Fibroblast of peridontal ligament (primary cell): Measurements from ENCODE around the gene IL16.

Experiments
- DNase-seq: peaks from one replicate; pipeline ENCODE4 v3.0.0-alpha.2; 2010; ENCODE audit errors: extremely low read depth

IL16 gene

GRCh38 chr15:81256916-81257315 is 60.2 kb downstream of the IL16 start:
- peak; percentile 87 for DNase-seq

DNA sequence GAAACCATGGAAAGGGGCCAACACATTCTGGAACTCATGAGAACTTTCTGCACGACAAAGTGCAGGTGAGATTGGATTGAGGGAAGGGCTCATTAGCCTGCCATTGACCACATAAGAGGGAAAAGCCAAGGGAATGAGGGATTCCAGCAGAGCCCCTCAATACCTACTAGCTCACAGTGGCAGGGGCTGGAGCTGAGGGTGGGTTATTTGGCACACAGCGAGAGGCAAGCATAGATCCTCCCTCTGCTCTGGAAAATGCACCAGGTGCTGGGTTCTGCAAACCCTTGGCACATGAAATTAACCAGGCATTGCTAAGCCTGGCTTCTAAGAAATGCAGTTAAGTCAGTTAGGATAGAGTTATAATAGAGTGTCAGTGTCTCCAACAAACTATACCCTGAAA is 60.8 kb downstream of the IL16 start:
- no peak for DNase-seq

DNA sequence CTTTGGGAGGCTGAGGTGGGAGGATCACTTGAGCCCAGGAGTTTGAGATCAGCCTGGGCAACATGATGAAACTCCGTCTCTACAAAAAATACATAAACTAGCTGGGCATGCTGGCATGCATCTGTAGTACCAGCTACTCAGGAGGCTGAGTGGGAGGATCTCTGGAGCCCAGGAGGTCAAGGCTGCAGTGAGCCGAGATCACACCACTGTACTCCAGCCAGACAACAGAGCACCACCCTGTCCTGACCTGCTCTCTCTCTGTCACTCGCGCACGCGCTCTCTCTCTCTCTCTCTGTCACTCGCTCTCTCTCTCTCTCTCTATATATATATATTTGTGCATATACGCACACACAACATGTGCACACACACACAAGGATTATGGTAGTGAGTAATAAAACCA is 61.8 kb downstream of the IL16 start:
- no peak for DNase-seq

DNA sequence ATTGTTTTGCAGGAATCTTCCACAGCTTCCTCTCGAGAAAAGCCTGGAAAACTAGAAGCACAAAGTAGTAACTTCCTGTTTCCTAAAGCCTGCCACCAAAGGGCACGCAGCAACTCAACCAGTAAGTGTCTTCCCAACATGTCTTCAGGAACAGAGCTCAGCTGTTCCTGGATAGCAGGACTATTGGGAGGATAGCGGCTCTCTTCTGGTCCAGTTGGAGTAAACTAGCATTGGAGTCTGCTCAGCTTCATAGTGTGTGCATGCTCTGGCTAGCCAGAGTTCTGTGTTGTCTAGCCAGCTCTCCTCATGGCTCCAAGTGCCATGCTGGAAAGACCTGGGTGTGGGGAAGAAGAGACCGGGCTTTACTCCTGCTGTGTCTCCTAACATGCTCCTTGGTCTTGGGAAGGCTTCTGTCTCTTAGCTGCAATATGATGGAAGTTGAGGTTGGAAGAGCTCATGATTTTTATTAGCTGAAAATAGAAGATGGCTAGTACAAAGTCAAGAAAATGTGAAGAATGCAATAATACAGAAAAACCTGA is 63.1 kb downstream of the IL16 start:
- no peak for DNase-seq

GRCh38 chr15:81261172-81261811 is 64.6 kb downstream of the IL16 start:
- no peak for DNase-seq

DNA sequence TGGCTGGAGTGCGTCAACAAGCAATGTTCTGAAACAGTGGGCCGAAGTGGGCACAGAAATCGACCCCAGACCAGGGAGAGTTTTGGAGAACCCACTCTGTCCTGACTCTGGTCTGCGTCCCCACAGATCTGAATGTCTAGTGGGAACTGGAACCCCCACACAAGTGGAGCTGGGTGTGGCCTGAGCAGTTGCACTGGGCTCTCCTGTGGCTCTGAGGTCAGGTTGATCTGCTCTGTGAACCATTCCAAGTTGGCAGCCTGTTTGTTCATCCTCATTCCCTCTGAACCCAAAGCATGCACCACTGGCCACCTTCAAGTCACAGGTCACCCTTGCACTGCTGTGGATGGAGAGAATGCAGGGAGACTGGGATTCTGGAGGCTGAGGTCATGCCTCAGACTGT is 66.8 kb downstream of the IL16 start:
- DNase-seq = no peak

- no peak for DNase-seq
Observed at GRCh38 chr15:81264072-81264857, 67.6 kb downstream of the IL16 start.

- DNase-seq = no peak
Observed at GRCh38 chr15:81265256-81265943, 68.7 kb downstream of the IL16 start.

- DNase-seq = peak; percentile 82
Observed at GRCh38 chr15:81265944-81266775, 69.5 kb downstream of the IL16 start.

GRCh38 chr15:81268340-81268739 is 71.7 kb downstream of the IL16 start:
- no peak for DNase-seq

DNA sequence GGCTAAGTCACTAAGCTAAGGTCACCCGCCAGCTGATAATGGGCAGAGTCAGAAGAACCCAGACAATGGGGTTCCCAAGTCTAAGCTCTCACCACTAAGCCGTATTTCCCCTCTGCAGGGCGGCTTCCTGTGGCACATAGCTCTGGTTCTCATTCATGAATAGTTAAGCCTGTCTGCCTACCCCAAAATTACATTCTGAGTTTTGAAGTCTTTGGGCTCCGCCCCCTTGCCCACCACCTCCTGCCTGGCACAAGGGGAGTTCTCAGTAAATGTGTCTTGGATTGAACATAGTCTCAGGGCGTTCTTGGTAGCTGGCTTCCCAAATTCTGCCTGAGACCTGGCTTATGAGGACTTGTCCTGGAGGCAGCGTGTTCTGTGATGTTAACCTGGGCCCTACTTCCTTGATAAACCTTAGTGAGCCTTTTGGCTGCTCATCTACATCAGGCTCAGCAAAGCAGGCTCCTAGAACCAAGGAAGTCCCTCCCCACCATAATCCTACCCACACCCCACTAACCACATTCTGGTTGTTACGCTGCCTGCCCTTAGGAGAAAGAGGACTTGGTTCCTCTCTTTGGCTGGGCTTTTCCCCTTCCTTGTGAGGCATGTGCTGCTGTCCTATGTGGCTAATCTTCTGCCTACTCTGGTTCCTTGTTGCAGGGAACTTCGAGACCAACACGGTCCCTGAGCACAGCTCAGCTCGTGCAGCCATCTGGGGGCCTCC is 72.4 kb downstream of the IL16 start:
- no peak for DNase-seq

DNA sequence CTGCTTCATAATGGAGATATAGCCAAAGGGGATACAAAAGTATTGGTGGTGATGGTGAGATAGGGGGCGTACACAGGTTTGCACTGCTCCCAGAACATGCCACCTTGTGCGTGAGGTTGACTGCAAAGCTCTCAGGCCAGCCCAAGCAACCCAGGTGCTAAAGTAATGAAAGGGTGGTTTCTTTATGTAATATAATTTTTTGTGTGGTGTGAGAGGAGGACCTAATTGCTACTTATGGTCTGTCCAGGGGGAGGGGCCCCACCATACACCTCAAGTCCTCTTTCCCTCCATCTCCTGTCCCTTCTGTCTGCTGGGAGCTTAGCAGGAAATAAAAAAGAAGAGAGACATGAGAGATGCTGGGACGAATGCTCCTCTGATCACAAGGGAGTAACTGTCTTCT is 73.5 kb downstream of the IL16 start:
- no peak for DNase-seq

GRCh38 chr15:81270781-81271491 is 74.3 kb downstream of the IL16 start:
- no peak for DNase-seq

DNA sequence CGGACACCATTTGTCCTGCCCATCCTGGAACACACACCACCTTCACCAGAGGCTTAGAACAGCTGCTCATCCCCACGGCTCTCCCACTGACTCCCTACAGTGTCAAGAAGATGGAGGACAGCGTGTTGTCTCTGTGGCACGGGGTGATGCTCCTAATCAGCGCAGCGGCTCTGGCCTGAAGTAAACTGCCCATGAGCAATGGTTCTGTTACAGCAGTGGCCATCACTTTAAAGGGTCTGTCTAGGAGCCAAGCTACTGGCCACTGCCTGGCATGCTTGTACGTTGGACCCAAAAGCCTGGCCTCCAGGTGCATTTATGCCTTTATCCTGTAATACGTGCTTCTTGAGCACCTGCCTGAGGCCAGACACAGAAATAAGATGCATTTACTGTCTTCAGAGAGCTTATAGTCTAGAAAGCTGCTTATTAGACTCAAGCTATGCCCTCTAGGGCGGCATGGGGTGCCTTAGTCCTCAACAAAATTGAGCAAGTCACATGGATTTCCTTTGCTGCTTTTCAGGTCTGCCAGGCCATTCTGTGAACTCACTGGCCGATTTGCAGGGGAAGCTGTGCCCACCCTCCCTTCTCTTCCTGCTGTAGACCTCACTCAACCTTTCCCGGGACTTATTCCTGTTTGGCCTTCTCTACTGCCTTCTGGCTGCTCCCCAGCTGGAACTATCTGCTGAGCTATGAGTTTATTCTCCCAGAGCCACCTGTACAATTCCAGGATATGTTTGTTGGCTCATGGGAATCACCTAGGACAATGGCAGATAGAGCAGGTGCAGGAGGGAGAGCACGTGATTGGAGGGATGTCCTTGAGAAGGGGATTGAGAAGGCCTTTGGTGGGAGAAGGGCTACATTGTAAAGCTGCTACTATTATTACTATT is 75.3 kb downstream of the IL16 start:
- DNase-seq = no peak

DNA sequence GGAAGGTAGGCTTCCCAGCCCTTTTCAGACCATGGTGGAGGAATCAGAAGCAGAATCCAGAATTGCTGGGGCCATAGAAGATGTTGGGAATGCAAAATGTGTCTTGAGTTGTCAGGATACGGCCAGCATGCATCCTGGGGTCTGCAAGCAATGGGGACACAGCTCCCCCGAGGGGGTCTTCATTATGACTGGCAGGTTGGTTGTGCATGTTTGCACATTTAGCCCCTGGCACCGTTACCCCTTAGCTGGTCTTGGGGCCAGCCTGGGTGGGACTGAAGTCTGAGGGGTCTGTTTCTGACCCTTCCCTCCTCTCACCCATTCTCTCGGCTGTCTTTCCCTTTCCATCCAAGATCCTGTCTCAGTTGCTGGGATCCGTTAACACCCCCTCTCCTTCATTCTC is 76.5 kb downstream of the IL16 start:
- no peak for DNase-seq

GRCh38 chr15:81273855-81274254 is 77.2 kb downstream of the IL16 start:
- DNase-seq = no peak

GRCh38 chr15:81274255-81274654 is 77.6 kb downstream of the IL16 start:
- DNase-seq = no peak

GRCh38 chr15:81274931-81275707 is 78.4 kb downstream of the IL16 start:
- DNase-seq = peak; percentile 88
